Measurements from ENCODE around the gene DGCR2.

Gene DGCR2

GRCh38 chr22:19110064-19110458 is 12.2 kb downstream of the DGCR2 start:
- in situ Hi-C loops (cut with MboI; ENCODE audit: low sequenced_read_pairs), result no loop called here

DNA sequence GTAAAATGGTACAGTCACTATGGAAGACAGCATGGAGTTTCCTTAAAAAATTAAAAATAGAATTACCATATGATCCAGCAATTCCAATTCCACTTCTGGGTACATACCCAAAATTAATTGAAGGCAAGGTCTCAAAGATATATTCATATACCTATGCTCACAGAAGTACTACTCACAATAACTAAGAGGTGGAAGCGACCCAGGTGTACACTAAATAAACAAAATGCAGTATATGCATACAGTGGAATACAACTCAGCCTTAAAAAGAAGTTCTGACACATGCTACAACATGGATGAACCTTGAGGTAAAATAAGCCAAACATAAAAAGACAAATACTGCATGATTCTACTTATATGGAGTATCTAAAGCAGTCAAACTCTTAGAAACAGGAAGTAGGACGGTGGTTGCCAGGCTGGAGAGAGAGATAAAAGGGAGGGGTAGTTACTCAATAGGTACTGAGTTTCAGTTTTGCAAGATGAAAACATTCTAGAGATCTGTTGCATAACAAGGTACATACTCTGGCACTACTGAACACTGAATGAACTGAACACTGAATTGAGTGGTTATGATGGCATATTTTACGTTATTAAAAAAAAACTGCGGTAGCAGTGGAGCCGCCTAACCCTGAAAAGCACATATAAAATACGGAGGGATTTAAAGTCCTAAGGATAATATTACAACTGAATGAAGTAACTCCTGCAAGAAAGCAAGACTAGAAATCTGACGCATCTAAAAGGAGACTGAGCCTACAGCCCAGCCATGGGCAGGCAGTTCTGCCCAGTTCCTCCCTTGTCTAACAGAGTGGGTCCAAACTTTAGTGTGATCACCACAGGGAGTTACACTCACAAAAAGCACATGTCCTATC is 12.8 kb downstream of the DGCR2 start:
- in situ Hi-C loops (cut with MboI; ENCODE audit: low sequenced_read_pairs), result no loop called here

- in situ Hi-C loops (cut with MboI; ENCODE audit: low sequenced_read_pairs), result no loop called here
These were observed 13.4 kb downstream of the DGCR2 start for GRCh38 chr22:19108807-19109197.

- in situ Hi-C loops (cut with MboI; ENCODE audit: low sequenced_read_pairs), result no loop called here
These were observed 14.5 kb downstream of the DGCR2 start for GRCh38 chr22:19107730-19108074.

- in situ Hi-C loops (cut with MboI; ENCODE audit: low sequenced_read_pairs), result no loop called here
These were observed 15.1 kb downstream of the DGCR2 start for GRCh38 chr22:19106886-19107729.

DNA sequence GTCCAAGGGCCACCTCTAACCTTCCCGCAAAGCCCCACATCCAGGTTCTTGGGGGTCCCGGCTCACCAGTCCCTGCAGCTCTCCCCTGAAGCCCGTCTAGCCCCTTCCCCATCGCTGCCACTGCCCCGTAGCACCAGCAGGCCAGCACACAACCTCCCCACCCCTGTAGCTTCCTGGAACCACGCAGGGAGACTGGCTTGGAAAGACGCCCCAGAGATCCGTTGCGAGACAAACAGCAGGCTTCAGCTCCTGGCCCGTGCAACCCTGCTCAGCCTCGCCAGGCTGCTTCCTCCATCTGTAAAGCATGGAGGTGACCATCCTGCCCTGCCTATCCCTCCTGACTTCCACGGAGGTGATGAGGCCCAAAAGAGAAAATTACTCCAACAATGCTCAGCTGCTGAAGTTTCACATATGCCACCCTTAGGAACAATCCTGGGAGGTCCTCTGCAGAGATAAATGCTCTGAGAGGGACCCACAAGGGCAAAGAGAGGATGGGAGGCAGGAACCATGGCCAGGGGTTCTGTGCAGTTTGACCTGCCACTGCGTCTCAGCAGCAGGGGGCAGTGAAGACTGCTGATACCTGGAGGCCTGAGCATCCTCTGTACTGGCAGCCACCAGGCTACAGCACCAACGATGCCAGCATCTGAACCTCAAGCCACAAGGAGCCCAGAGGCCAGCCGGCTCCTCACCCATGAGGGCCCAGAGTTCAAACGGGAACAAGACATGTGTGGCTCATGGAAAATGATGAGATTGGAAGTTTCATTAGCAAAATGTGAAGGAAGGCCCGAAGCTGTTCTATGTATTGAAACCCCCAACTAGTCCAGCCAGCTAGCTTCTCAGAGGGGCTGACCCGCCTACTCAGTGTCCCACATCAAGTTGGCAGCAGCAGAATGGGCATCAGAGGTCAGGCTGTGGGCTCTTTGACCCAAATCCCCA is 16.1 kb downstream of the DGCR2 start:
- in situ Hi-C loops (cut with MboI; ENCODE audit: low sequenced_read_pairs), result no loop called here

DNA sequence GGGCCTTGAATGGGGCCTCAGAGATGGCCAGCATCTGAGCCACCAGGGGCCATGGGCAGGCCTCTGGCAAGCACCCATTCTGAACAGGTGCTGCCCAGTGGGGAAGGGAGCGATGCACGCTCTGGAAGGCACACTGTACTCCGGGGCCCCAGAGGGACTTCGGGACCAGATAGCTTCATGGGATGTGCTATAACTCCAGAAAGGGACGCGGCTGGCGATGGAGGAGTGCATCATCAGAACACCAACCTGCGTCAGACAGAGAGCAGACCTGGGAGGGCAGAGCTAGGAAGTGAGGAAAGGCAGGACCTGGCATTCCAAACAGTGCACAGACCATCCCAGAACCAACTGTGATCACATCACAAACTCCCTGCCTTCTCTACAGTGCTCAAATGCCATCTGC is 16.8 kb downstream of the DGCR2 start:
- in situ Hi-C loops (cut with MboI; ENCODE audit: low sequenced_read_pairs), result no loop called here

DNA sequence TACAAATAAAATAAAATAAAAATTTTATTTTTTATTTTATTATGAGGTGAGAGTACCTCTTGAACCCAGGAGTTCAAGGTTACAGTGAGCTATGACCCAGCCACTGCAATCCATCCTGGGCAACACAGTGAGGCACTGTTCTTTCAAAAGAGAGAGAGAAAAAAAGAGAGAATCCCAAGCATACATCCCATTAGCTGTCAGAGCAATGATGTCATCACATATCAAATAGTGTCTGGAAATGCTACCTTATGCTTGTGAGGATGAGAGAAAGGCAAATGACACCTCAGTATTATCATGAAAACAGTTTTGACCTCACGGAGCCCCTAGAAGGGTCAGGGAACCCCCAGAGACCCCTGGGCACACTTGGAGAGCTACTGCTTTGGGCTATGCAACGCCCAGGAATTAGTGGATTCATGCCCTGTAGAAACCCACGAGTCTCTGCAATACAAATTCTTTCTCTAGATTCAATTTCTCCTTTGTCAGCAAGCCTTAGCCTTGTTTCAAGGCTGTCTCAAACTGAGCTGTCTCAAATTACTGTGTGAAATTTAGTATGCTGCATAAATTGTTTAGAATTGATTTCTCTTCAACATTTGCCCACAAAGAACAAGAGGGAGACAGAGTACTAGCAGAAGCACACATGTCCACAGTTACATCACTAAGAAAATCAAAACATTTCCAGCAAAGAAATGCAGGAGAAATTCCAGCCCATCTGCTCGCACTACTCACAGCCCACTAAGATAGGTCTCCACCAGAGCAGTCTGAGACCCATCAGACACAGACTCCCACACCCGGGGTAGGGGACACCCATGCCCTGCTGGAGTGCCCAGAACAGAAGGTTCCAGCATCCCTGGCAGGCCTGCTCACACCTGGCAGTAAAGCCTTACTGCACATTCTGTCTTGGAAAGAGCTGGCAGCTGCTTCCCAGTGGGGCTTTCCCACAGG is 18.1 kb downstream of the DGCR2 start:
- in situ Hi-C loops (cut with MboI; ENCODE audit: low sequenced_read_pairs), result no loop called here

GRCh38 chr22:19098157-19098556 is 24.1 kb downstream of the DGCR2 start:
- in situ Hi-C loops (cut with MboI; ENCODE audit: low sequenced_read_pairs), result no loop called here

DNA sequence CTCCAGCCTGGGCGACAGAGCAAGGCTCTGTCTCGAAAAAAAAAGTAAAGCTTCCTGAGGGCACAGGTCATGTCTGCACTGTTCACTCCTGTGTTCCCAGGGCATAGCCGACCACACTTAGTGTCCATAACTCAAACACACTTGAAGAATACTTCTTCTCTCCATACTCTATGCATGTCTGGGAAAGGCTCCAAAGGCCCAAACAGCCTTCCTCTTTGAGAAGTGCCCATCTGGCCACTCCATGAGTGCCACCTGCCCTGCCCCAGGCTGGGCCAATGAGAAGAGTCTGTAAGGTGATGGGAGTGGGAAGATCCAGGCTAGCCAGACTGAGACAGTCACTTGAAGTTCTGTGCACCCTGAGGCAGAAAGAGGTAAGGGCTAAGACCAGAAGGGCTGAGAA is 24.7 kb downstream of the DGCR2 start:
- in situ Hi-C loops (cut with MboI; ENCODE audit: low sequenced_read_pairs), result no loop called here

GRCh38 chr22:19096555-19096954 is 25.7 kb downstream of the DGCR2 start:
- in situ Hi-C loops (cut with MboI; ENCODE audit: low sequenced_read_pairs), result no loop called here

DNA sequence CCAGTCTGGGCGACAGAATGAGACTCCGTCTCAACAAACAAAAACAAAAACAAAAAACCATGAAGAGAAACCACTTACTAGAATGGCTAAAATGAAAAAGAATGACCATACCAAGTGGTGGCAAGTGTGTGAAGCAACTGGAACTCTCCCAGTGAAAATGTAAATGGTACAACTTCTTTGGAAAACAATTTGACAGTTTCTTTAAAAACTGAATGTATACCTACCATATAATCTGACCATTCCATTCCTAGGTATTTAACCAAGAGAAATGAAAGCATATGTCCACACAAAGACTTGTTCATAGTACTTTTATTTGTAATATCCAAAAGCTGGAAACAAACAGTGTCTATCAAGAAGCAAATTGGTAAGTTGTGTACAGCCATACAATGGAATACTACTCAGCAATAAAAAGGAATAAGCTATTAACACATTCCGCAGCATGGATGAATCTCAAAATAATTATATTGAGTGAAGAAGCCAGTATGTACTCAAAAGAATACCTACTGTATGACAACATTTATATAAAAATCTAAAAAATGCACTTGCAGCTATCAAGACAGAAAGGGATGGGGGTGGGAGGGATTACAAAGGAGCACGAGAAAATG is 27.7 kb downstream of the DGCR2 start:
- in situ Hi-C loops (cut with MboI; ENCODE audit: low sequenced_read_pairs), result no loop called here

- in situ Hi-C loops (cut with MboI; ENCODE audit: low sequenced_read_pairs), result no loop called here
These were observed 29.5 kb downstream of the DGCR2 start for GRCh38 chr22:19092725-19093124.

DNA sequence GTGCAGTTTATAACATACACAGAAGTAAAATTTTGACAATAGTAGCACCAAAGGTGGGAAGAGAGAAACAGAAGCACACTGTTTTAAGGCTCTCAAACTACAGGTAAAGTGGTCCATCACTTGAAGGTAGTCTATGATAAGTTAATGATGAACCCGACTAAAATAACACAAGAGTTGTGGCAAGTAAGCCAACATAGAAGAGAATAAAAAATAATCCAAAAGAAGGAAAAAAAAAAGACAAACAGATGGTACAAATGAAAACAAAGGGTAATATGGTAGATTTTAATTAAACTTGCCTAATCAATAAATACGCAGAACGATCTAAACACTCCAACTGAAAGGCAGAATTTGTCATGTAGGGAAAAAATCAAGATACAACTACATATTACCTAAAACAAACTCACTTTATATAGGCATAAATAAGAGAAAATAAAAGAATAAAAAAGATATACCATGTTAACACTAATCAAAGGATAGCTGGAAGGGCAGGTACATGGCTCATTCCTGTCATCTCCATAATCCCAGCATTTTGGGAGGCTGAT is 31.6 kb downstream of the DGCR2 start:
- in situ Hi-C loops (cut with MboI; ENCODE audit: low sequenced_read_pairs), result no loop called here

DNA sequence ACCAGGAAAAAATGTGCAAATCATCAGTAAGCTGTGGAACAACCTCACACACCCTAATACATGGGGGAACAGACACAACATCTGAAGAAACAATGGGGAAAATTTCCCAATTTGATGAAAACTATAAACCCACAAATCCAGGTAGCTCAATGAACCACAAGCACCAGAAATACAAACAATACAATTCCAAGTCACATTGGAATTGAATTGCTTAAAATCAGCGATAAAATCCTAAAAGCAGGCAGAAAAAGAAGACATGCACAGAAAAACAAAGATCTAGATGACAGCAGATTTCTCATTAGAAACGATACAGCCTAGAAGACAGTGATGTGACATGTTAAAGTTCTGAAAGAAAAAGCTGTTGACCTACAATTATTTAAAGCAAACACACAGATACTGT is 32.0 kb downstream of the DGCR2 start:
- in situ Hi-C loops (cut with MboI; ENCODE audit: low sequenced_read_pairs), result no loop called here

GRCh38 chr22:19088866-19089595 is 33.2 kb downstream of the DGCR2 start:
- in situ Hi-C loops (cut with MboI; ENCODE audit: low sequenced_read_pairs), result no loop called here

GRCh38 chr22:19086896-19087295 is 35.3 kb downstream of the DGCR2 start:
- in situ Hi-C loops (cut with MboI; ENCODE audit: low sequenced_read_pairs), result no loop called here

DNA sequence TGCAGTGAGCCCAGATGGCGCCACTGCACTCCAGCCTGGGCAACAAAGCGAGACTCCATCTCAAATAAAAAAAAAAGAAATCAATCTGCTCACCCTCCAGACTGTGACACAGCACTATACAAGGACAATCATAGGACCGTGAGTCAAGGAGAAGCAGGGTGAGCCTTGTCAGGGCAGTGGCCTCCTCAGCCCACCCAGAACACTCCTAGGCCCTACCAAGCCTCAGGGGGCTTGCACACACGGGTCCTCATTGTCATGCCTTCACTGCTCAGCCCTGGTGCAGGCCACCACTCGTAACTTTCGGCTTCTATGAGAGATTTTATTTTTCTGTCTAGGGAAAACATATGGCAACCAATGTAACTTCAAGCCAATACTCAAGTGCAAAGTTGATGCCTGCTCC is 35.8 kb downstream of the DGCR2 start:
- in situ Hi-C loops (cut with MboI; ENCODE audit: low sequenced_read_pairs), result no loop called here

Measured in HL-60/S4 treated with phorbol 12-myristate 13-acetate at 8.2 ng/mL for 4 days and 3 days (cell line).